ENCODE results near the gene ANKRD10. TPM values are rescaled to one million over a fixed set of nuclear protein-coding genes. Genes with fewer than 3 reads are reported as not detected.
A peak's percentile ranks its signal among the peaks of the same experiment; 100 is the strongest.

ANKRD10 gene
- total RNA-seq, result 125 and 191 TPM in 2 replicates
- polyA plus RNA-seq, result 127 and 142 TPM in 2 replicates

GRCh38 chr13:110915057-110915873 lies at the start of gene ANKRD10:
TSS of gene ANKRD10 (minus strand) at chr13:110915069. CDS start at chr13:110914934, 135 bp downstream.
- no peaks in the 10 kb centered on the region for H3K9me3 ChIP-seq (ENCODE audit: low read depth)
- peak within 1 kb of the TSS; percentile 98 for H3K27ac ChIP-seq
- no peaks in the 10 kb centered on the region for H3K36me3 ChIP-seq
- H3K27me3 ChIP-seq, result no peaks in the 10 kb centered on the region
- TF ChIP-seq, protein P1, sequence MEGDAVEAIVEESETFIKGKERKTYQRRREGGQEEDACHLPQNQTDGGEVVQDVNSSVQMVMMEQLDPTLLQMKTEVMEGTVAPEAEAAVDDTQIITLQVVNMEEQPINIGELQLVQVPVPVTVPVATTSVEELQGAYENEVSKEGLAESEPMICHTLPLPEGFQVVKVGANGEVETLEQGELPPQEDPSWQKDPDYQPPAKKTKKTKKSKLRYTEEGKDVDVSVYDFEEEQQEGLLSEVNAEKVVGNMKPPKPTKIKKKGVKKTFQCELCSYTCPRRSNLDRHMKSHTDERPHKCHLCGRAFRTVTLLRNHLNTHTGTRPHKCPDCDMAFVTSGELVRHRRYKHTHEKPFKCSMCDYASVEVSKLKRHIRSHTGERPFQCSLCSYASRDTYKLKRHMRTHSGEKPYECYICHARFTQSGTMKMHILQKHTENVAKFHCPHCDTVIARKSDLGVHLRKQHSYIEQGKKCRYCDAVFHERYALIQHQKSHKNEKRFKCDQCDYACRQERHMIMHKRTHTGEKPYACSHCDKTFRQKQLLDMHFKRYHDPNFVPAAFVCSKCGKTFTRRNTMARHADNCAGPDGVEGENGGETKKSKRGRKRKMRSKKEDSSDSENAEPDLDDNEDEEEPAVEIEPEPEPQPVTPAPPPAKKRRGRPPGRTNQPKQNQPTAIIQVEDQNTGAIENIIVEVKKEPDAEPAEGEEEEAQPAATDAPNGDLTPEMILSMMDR (IDR thresholded peaks at IDR 0.05; ENCODE audit: low read depth, low read length), result peak; percentile 67
- peaks cover 20% of the 10 kb centered on the region for H3K4me1 ChIP-seq (ENCODE audit: low read depth)
- H3K4me3 ChIP-seq, result peak within 1 kb of the TSS; percentile 79
- peak; percentile 100 for DNase-seq (ENCODE audit: low read depth in 1 of 2, low spot score in 1 of 2)

DNA sequence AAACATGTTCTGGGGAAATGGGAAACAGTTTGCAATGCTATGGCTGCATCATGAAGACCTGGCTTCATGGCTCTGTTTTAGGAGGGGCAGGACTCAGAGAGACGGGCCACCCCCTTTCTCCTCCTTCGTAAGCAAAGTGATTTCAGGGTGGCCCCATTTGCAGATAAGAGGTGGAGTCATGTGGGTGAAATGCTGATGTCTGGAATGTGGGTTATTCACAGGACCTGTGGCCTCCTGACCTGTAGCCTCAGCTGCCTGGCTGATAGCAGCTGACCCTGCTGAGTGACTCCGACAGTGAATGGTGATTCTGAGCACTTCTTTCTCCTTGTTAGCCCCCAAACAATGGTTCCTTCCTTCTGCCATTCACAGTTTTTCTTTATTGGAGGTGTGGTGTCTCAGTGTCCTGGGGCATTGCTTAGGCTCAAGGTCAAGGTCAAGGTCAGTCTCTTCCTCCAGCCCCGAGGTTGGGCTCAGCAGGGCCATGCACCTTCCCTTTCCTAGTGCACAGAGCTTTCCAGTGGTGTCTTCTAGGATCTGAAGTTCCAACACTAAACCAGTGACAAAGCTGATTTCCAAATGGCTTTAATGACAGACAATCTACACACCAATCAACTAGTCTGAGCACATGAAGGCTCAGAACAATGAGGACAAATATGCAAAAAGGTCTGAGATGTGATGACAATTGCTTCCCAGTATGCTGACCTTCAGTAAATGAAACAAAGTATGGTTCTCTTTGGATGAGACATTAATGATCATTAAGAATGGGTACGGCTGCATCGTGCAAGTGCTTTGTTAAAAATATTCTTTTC lies 49.6 kb upstream of the ANKRD10 start:
- H3K4me3 ChIP-seq, result no peak overlapping the region
- H3K27me3 ChIP-seq, result no peaks in the 10 kb centered on the region
- TF ChIP-seq, protein P1 (IDR thresholded peaks at IDR 0.05; ENCODE audit: low read depth, low read length), result no peak
- no peak overlapping the region for H3K27ac ChIP-seq
- peaks cover 2% of the 10 kb centered on the region for H3K9me3 ChIP-seq (ENCODE audit: low read depth)
- H3K4me1 ChIP-seq (ENCODE audit: low read depth), result no peaks in the 10 kb centered on the region
- no peaks in the 10 kb centered on the region for H3K36me3 ChIP-seq
- DNase-seq (ENCODE audit: low read depth in 1 of 2, low spot score in 1 of 2), result no peak

- Histone ChIP-seq H3K4me1 (ENCODE audit: low read depth) (no peaks in the 10 kb centered on the region), H3K27me3 (no peaks in the 10 kb centered on the region), H3K9me3 (ENCODE audit: low read depth) (peaks cover 2% of the 10 kb centered on the region), H3K4me3 (no peak overlapping the region), H3K36me3 (no peaks in the 10 kb centered on the region), H3K27ac (no peak overlapping the region)
- TF ChIP-seq, protein P1 (IDR thresholded peaks at IDR 0.05; ENCODE audit: low read depth, low read length), result no peak
- no peak for DNase-seq (ENCODE audit: low read depth in 1 of 2, low spot score in 1 of 2)
Measured at GRCh38 chr13:110963554-110963970, 48.7 kb upstream of the ANKRD10 start.

DNA sequence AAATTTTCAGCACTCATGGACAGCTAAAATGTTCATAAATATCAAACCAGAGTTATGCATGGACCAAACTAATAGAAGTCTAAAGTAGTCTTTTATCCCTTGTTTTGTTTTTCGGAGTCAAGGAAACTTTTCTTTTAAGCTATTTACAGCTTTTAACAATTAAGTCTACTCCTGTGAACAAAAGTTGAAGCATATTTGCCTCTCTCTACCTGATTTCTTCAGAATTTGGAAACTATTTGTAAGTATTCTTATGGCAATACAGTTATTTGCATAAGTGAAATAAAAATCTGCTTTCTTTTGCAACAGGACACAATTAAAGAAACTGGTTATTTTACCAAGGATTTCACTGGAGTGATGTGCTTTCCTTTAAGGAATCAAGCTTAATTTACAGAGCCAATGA lies 47.1 kb upstream of the ANKRD10 start:
- peaks cover 2% of the 10 kb centered on the region for H3K9me3 ChIP-seq (ENCODE audit: low read depth)
- no peak for DNase-seq (ENCODE audit: low read depth in 1 of 2, low spot score in 1 of 2)
- no peak overlapping the region for H3K4me3 ChIP-seq
- no peak overlapping the region for H3K27ac ChIP-seq
- H3K4me1 ChIP-seq (ENCODE audit: low read depth), result no peaks in the 10 kb centered on the region
- TF ChIP-seq, protein P1 (IDR thresholded peaks at IDR 0.05; ENCODE audit: low read depth, low read length), result no peak
- H3K36me3 ChIP-seq, result no peaks in the 10 kb centered on the region
- H3K27me3 ChIP-seq, result no peaks in the 10 kb centered on the region

DNA sequence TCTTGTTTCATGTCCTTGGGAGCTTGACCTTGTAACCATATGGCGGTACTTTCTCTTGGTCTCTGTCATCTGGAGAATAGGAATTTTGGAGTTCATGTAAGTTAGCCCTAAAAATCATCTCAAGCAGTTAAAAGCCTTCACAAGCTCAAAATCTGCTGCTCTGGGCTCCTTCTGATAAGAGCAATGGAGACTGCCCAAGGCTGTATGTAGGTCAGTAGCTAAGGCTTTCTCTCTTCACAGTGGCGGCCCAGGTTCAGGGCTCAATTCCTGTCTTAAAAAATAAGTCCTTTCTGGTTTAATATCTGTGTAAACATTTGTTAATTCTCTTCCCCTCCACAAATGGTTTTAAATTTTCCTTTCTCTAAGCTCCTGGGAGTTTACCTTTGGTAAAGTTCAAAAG lies 45.3 kb upstream of the ANKRD10 start:
- TF ChIP-seq, protein P1 (IDR thresholded peaks at IDR 0.05; ENCODE audit: low read depth, low read length), result no peak

More for the DNA sequence above, 45.3 kb upstream of the ANKRD10 start:
- no peaks in the 10 kb centered on the region for H3K36me3 ChIP-seq
- peaks cover 2% of the 10 kb centered on the region for H3K9me3 ChIP-seq (ENCODE audit: low read depth)
- no peak for DNase-seq (ENCODE audit: low read depth in 1 of 2, low spot score in 1 of 2)
- no peak overlapping the region for H3K4me3 ChIP-seq
- no peaks in the 10 kb centered on the region for H3K4me1 ChIP-seq (ENCODE audit: low read depth)
- H3K27ac ChIP-seq, result no peak overlapping the region
- H3K27me3 ChIP-seq, result no peaks in the 10 kb centered on the region

Data from cardiac muscle cell (in vitro differentiated cells and primary cell).